ENCODE data around the gene FRMPD4. TPM values are rescaled to one million over a fixed set of nuclear protein-coding genes. Genes with fewer than 3 reads are reported as not detected.

The FRMPD4 gene
- total RNA-seq, 1 experiment from 2014 or later = not detected

DNA sequence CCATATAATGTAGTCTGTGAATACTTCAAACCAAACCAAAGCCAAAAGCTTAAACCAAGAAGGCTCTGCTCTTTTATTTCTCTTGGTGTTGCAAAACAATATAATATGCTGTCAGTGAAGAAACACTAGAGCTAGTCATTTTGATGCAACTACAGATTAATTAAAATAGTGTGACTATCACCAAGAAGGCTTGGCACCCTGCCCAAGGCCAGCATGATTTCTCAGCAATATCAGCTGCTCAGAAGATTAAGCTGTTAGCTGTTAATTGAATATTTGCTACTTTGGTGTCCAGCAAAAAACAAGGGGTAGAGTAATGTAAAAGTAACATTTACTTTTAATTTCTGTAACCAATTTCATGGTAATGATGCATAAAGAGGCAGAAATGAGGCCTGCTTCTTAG is 548.1 kb downstream of the FRMPD4 start:
- Histone ChIP-seq H3K27me3 (replicated peaks; ENCODE audit: control insufficient read depth, insufficient read depth, low read length) (no peaks in the 10 kb centered on the region), H3K4me1 (no peaks in the 10 kb centered on the region), H3K4me3 (ENCODE audit: low read depth, low read length) (no peak overlapping the region), H3K36me3 (ENCODE audit: control insufficient read depth, insufficient read depth, low read length) (no peaks in the 10 kb centered on the region), H3K9me3 (no peaks in the 10 kb centered on the region)
- Mint-ChIP-seq H3K27me3 (ENCODE audit: insufficient read depth, unreplicated experiment) (peaks cover 15% of the 10 kb centered on the region), H3K4me1 (ENCODE audit: low read depth, unreplicated experiment) (no peaks in the 10 kb centered on the region), H3K27ac (ENCODE audit: unreplicated experiment) (no peak overlapping the region), H3K9me3 (ENCODE audit: unreplicated experiment) (no peaks in the 10 kb centered on the region), H3K36me3 (ENCODE audit: insufficient read depth, unreplicated experiment) (no peaks in the 10 kb centered on the region), H3K4me3 (ENCODE audit: unreplicated experiment) (no peak overlapping the region)
- DNase-seq = no peak
- no TSS peak for BruUV-seq (replicated peaks)
- intact Hi-C loops (cut with micrococcal nuclease; ENCODE audit: unreplicated experiment) = no loop called here
- CTCF ChIA-PET = no interaction called here
- POLR2A ChIA-PET = no interaction called here
- no peak for TF ChIP-seq CTCF (IDR thresholded peaks at IDR 0.05; ENCODE audit: insufficient read depth in 1 of 2, low read depth in 1 of 2, low read length in 1 of 2, severe bottlenecking in 1 of 2, unreplicated experiment in 1 of 2)

GRCh38 chrX:12690646-12691045 is 552.4 kb downstream of the FRMPD4 start:
- no peak for TF ChIP-seq CTCF (IDR thresholded peaks at IDR 0.05; ENCODE audit: insufficient read depth in 1 of 2, low read depth in 1 of 2, low read length in 1 of 2, severe bottlenecking in 1 of 2, unreplicated experiment in 1 of 2)
- no peak overlapping the region for H3K4me3 ChIP-seq (ENCODE audit: low read depth, low read length)
- H3K36me3 Mint-ChIP-seq (ENCODE audit: insufficient read depth, unreplicated experiment) = no peaks in the 10 kb centered on the region
- no peaks in the 10 kb centered on the region for H3K9me3 ChIP-seq
- no TSS peak for BruUV-seq (replicated peaks)
- CTCF ChIA-PET = no interaction called here
- no peak overlapping the region for H3K27ac Mint-ChIP-seq (ENCODE audit: unreplicated experiment)
- POLR2A ChIA-PET = no interaction called here
- H3K9me3 Mint-ChIP-seq (ENCODE audit: unreplicated experiment) = no peaks in the 10 kb centered on the region
- DNase-seq = no peak
- no peaks in the 10 kb centered on the region for H3K4me1 Mint-ChIP-seq (ENCODE audit: low read depth, unreplicated experiment)
- peaks cover 9% of the 10 kb centered on the region for H3K27me3 Mint-ChIP-seq (ENCODE audit: insufficient read depth, unreplicated experiment)
- H3K4me1 ChIP-seq = no peaks in the 10 kb centered on the region
- no peak overlapping the region for H3K4me3 Mint-ChIP-seq (ENCODE audit: unreplicated experiment)
- no peaks in the 10 kb centered on the region for H3K36me3 ChIP-seq (ENCODE audit: control insufficient read depth, insufficient read depth, low read length)
- H3K27me3 ChIP-seq (replicated peaks; ENCODE audit: control insufficient read depth, insufficient read depth, low read length) = no peaks in the 10 kb centered on the region; the same call in 1 of the 2 replicates
- intact Hi-C loops (cut with micrococcal nuclease; ENCODE audit: unreplicated experiment) = no loop called here

DNA sequence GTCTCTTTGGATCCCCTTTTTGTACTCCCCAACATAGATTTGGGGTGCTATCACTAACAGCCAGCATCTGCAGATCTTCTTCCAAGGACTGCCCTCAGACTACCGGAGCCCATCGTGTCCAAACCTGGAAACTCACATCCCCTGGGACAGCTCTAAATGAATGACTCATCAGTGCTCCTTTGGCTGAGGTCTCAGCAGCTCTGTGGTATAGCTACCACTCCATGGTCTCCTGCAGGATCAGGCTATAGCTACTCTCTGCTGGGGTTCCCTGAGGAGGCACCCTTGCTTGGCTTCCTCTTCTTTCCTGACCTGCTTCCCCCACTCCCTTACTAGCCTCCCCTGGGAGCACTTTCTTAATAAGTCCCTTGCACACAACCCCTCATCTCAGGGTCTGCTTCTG is 555.5 kb downstream of the FRMPD4 start:
- Histone ChIP-seq H3K27me3 (replicated peaks; ENCODE audit: control insufficient read depth, insufficient read depth, low read length) (no peaks in the 10 kb centered on the region; the same call in 1 of the 2 replicates), H3K4me3 (ENCODE audit: low read depth, low read length) (no peak overlapping the region), H3K4me1 (no peaks in the 10 kb centered on the region), H3K36me3 (ENCODE audit: control insufficient read depth, insufficient read depth, low read length) (no peaks in the 10 kb centered on the region), H3K9me3 (no peaks in the 10 kb centered on the region)
- intact Hi-C loops (cut with micrococcal nuclease; ENCODE audit: unreplicated experiment) = no loop called here
- Mint-ChIP-seq H3K4me3 (ENCODE audit: unreplicated experiment) (no peak overlapping the region), H3K9me3 (ENCODE audit: unreplicated experiment) (no peaks in the 10 kb centered on the region), H3K27me3 (ENCODE audit: insufficient read depth, unreplicated experiment) (peaks cover 9% of the 10 kb centered on the region), H3K27ac (ENCODE audit: unreplicated experiment) (no peak overlapping the region), H3K4me1 (ENCODE audit: low read depth, unreplicated experiment) (no peaks in the 10 kb centered on the region), H3K36me3 (ENCODE audit: insufficient read depth, unreplicated experiment) (no peaks in the 10 kb centered on the region)
- no peak for TF ChIP-seq CTCF (IDR thresholded peaks at IDR 0.05; ENCODE audit: insufficient read depth in 1 of 2, low read depth in 1 of 2, low read length in 1 of 2, severe bottlenecking in 1 of 2, unreplicated experiment in 1 of 2)
- DNase-seq = no peak
- BruUV-seq (replicated peaks) = no TSS peak
- CTCF ChIA-PET = no interaction called here
- POLR2A ChIA-PET = no interaction called here
